ENCODE data around the gene RNH1. TPM values are rescaled to one million over a fixed set of nuclear protein-coding genes. Genes with fewer than 3 reads are reported as not detected.

The RNH1 gene
- total RNA-seq, 2 experiments from 2014 or later = 65.5 to 65.7 TPM

GRCh38 chr11:555227-555779 is 48.3 kb upstream of the RNH1 start:
- no peaks in the 10 kb centered on the region for H4K20me1 ChIP-seq (ENCODE audit: insufficient read depth, low read length)
- H3K4me3 ChIP-seq (ENCODE audit: low read depth, low read length, poor library complexity, severe bottlenecking) = peak overlapping the region; percentile 66
- TF ChIP-seq CTCF (conservative IDR thresholded peaks at IDR 0.05; ENCODE audit: low read length) = no peak
- no peak for TF ChIP-seq EZH2phosphoT487 (IDR thresholded peaks at IDR 0.05; ENCODE audit: borderline replicate concordance, low read depth, low read length)
- no peak for DNase-seq (ENCODE audit: low spot score)
- peak overlapping the region; percentile 93 for H3K4me2 ChIP-seq (ENCODE audit: low read length)
- H3K79me2 ChIP-seq (ENCODE audit: insufficient read depth, low read depth, low read length) = no peaks in the 10 kb centered on the region
- H3K9me2 ChIP-seq (ENCODE audit: insufficient read depth, low read length) = no peaks in the 10 kb centered on the region
- H3K9me3 ChIP-seq (ENCODE audit: low read length) = no peaks in the 10 kb centered on the region
- ChIA-PET POLR2A (interaction anchor here (1.0 to 1.1 kb wide), 2 partner anchors 20 to 141 kb away, joined by 3 to 4 read pairs; partner anchors contain the start of gene SIGIRR), CTCF (ENCODE audit: unreplicated experiment) (interaction anchor here (0.6 kb wide), 1 partner anchor 209 kb away, joined by 3 read pairs; no protein-coding TSS in a partner anchor)
- BruUV-seq (replicated peaks) = no TSS peak
- H3K4me1 ChIP-seq (ENCODE audit: insufficient read depth, low read length, poor library complexity, severe bottlenecking) = peaks cover 34% of the 10 kb centered on the region
- H2AFZ ChIP-seq (ENCODE audit: low read length) = no peak overlapping the region
- H3K36me3 ChIP-seq (ENCODE audit: insufficient read depth, low read length) = no peaks in the 10 kb centered on the region
- no peak overlapping the region for H3K27ac ChIP-seq (ENCODE audit: low read depth, low read length, poor library complexity, severe bottlenecking)
- intact Hi-C loops (cut with micrococcal nuclease; ENCODE audit: unreplicated experiment) = loop anchor here (5.0 kb wide), 1 partner anchor 167 kb away; no protein-coding TSS in a partner anchor

- Histone ChIP-seq H3K36me3 (ENCODE audit: insufficient read depth, low read length) (no peaks in the 10 kb centered on the region), H3K4me2 (ENCODE audit: low read length) (peak overlapping the region; percentile 93), H3K4me1 (ENCODE audit: insufficient read depth, low read length, poor library complexity, severe bottlenecking) (peaks cover 29% of the 10 kb centered on the region), H4K20me1 (ENCODE audit: insufficient read depth, low read length) (no peaks in the 10 kb centered on the region), H3K79me2 (ENCODE audit: insufficient read depth, low read depth, low read length) (no peaks in the 10 kb centered on the region), H3K4me3 (ENCODE audit: low read depth, low read length, poor library complexity, severe bottlenecking) (peak overlapping the region; percentile 41), H3K9me3 (ENCODE audit: low read length) (no peaks in the 10 kb centered on the region), H2AFZ (ENCODE audit: low read length) (no peak overlapping the region; the same call in 1 of the 2 replicates), H3K27ac (ENCODE audit: low read depth, low read length, poor library complexity, severe bottlenecking) (no peak overlapping the region), H3K9me2 (ENCODE audit: insufficient read depth, low read length) (no peaks in the 10 kb centered on the region)
- intact Hi-C loops (cut with micrococcal nuclease; ENCODE audit: unreplicated experiment) = loop anchor here (5.0 kb wide), 1 partner anchor 168 kb away; no protein-coding TSS in a partner anchor
- CTCF ChIA-PET (ENCODE audit: unreplicated experiment) = interaction anchor here (0.6 kb wide), 2 partner anchors 170 to 209 kb away, joined by 3 to 9 read pairs; no protein-coding TSS in a partner anchor
- no TSS peak for BruUV-seq (replicated peaks)
- peak; percentile 91 for DNase-seq (ENCODE audit: low spot score)
- POLR2A ChIA-PET = interaction anchor here (1.0 to 1.1 kb wide), 2 partner anchors 21 to 140 kb away, joined by 3 to 4 read pairs; partner anchors contain the start of gene SIGIRR
- TF ChIP-seq EZH2phosphoT487 (IDR thresholded peaks at IDR 0.05; ENCODE audit: borderline replicate concordance, low read depth, low read length) = no peak
- TF ChIP-seq CTCF (conservative IDR thresholded peaks at IDR 0.05; ENCODE audit: low read length) = peak; percentile 61
Measured at GRCh38 chr11:554428-555226, 47.6 kb upstream of the RNH1 start.

Data from OCI-LY7 (cell line).